KMS-11 (cell line): ENCODE results near the gene UNC13D.

ENCODE experiments used
- H2AFZ ChIP-seq: fragments of 200-600 bp; sonication (generic); 2 replicates; pipeline ENCODE4 v1.6.1; 2016; ENCODE audit warnings: antibody characterized with exemption, mixed run types, low read depth
- H3K27ac ChIP-seq: fragments of 200-600 bp; sonication (generic); 2 replicates; pipeline ENCODE4 v1.6.1; 2016; ENCODE audit warnings: mild to moderate bottlenecking, mixed run types
- H3K27me3 ChIP-seq: fragments of 200-600 bp; sonication (generic); 2 replicates; pipeline ENCODE4 v1.6.1; 2017; ENCODE audit warnings: mild to moderate bottlenecking, low read depth, mixed run types, moderate library complexity; ENCODE audit not compliant: insufficient read depth
- H3K36me3 ChIP-seq: fragments of 200-600 bp; sonication (generic); 2 replicates; pipeline ENCODE4 v1.6.1; 2017; ENCODE audit warnings: mild to moderate bottlenecking, mixed run types; ENCODE audit not compliant: insufficient read depth
- H3K4me1 ChIP-seq: fragments of 200-600 bp; sonication (generic); 2 replicates; pipeline ENCODE4 v1.6.1; 2016; ENCODE audit warnings: mild to moderate bottlenecking, low read depth, mixed run types; ENCODE audit not compliant: poor library complexity, severe bottlenecking
- H3K4me2 ChIP-seq: fragments of 200-600 bp; sonication (generic); 2 replicates; pipeline ENCODE4 v1.7.0; 2016; ENCODE audit warnings: mild to moderate bottlenecking, mixed run types
- H3K4me3 ChIP-seq: fragments of 200-600 bp; sonication (generic); IDR thresholded peaks from 2 replicates; pipeline ENCODE4 v1.6.1; 2017; ENCODE audit warnings: low read depth, low read length, mixed read lengths; ENCODE audit not compliant: insufficient read depth
- H3K79me2 ChIP-seq: fragments of 200-600 bp; sonication (generic); 2 replicates; pipeline ENCODE4 v1.6.1; 2016; ENCODE audit warnings: low read depth, mixed run types; ENCODE audit not compliant: insufficient read depth
- H3K9ac ChIP-seq: fragments of 200-600 bp; sonication (generic); 2 replicates; pipeline ENCODE4 v1.6.1; 2016; ENCODE audit warnings: mild to moderate bottlenecking, mixed run types
- H4K20me1 ChIP-seq: fragments of 200-600 bp; sonication (generic); 2 replicates; pipeline ENCODE4 v1.6.1; 2016; ENCODE audit warnings: mild to moderate bottlenecking, mixed run types; ENCODE audit not compliant: insufficient read depth
- CTCF ChIP-seq: fragments of 200-600 bp; sonication (generic); conservative IDR thresholded peaks from 2 replicates; pipeline ENCODE4 v1.6.1; 2017; ENCODE audit warnings: low read depth, mild to moderate bottlenecking, antibody characterized with exemption, low read length, moderate library complexity, mixed read lengths

Gene UNC13D

GRCh38 chr17:75844530-75845057 lies 390 bp upstream of the UNC13D start:
- Histone ChIP-seq H3K79me2 (no peaks in the 10 kb centered on the region), H2AFZ (no peak overlapping the region), H3K4me3 (no peak overlapping the region)

GRCh38 chr17:75842963-75843576 lies 1.1 kb downstream of the UNC13D start:
- Histone ChIP-seq H2AFZ (no peak overlapping the region), H3K27me3 (no peaks in the 10 kb centered on the region), H3K79me2 (no peaks in the 10 kb centered on the region), H3K4me3 (no peak overlapping the region), H3K27ac (no peak overlapping the region), H3K36me3 (no peaks in the 10 kb centered on the region), H3K9ac (no peak overlapping the region), H4K20me1 (no peaks in the 10 kb centered on the region), H3K4me2 (no peak overlapping the region), H3K4me1 (peaks cover 13% of the 10 kb centered on the region)
- no peak for TF ChIP-seq CTCF

More at GRCh38 chr17:75844530-75845057, 390 bp upstream of the UNC13D start:
- H3K9ac ChIP-seq = no peak overlapping the region
- peaks cover 13% of the 10 kb centered on the region for H3K4me1 ChIP-seq
- H3K36me3 ChIP-seq = no peaks in the 10 kb centered on the region
- H3K4me2 ChIP-seq = no peak overlapping the region; the same call in 1 of the 2 replicates
- TF ChIP-seq CTCF = no peak
- H4K20me1 ChIP-seq = no peaks in the 10 kb centered on the region
- no peaks in the 10 kb centered on the region for H3K27me3 ChIP-seq
- H3K27ac ChIP-seq = no peak overlapping the region

- no peak overlapping the region for H3K4me3 ChIP-seq
- H3K4me2 ChIP-seq = no peak overlapping the region
- H2AFZ ChIP-seq = no peak overlapping the region
- H4K20me1 ChIP-seq = no peaks in the 10 kb centered on the region
- no peak overlapping the region for H3K9ac ChIP-seq
- H3K27me3 ChIP-seq = no peaks in the 10 kb centered on the region
- no peak overlapping the region for H3K27ac ChIP-seq
- no peak for TF ChIP-seq CTCF
- no peaks in the 10 kb centered on the region for H3K79me2 ChIP-seq
- H3K36me3 ChIP-seq = no peaks in the 10 kb centered on the region
- peaks cover 13% of the 10 kb centered on the region for H3K4me1 ChIP-seq
Observed at GRCh38 chr17:75842411-75842810, 1.8 kb downstream of the UNC13D start.

GRCh38 chr17:75840799-75841164 lies 3.4 kb downstream of the UNC13D start:
- Histone ChIP-seq H3K36me3 (no peaks in the 10 kb centered on the region), H3K9ac (no peak overlapping the region), H4K20me1 (no peaks in the 10 kb centered on the region), H3K4me3 (no peak overlapping the region), H3K4me1 (peaks cover 10% of the 10 kb centered on the region), H3K4me2 (no peak overlapping the region), H3K27me3 (no peaks in the 10 kb centered on the region), H3K79me2 (no peaks in the 10 kb centered on the region), H2AFZ (no peak overlapping the region), H3K27ac (no peak overlapping the region)
- TF ChIP-seq CTCF = no peak
